ENCODE data around the gene NUDT21.

Gene NUDT21

GRCh38 chr16:56462064-56462796 is 11.1 kb upstream of the NUDT21 start:
- FAIRE-seq = no peak

- FAIRE-seq = no peak
Measured at GRCh38 chr16:56460101-56460500, 9.0 kb upstream of the NUDT21 start.

- FAIRE-seq = no peak
Measured at GRCh38 chr16:56457927-56458470, 6.9 kb upstream of the NUDT21 start.

- FAIRE-seq = no peak
Measured at GRCh38 chr16:56451753-56452689, 889 bp upstream of the NUDT21 start.

- no peak for FAIRE-seq
Measured at GRCh38 chr16:56450275-56450985, 702 bp downstream of the NUDT21 start.

GRCh38 chr16:56448005-56448404 is 3.1 kb downstream of the NUDT21 start:
- no peak for FAIRE-seq

- no peak for FAIRE-seq
Measured at GRCh38 chr16:56447286-56447685, 3.8 kb downstream of the NUDT21 start.

- FAIRE-seq = no peak
Measured at GRCh38 chr16:56438038-56438437, 13.1 kb downstream of the NUDT21 start.

GRCh38 chr16:56436258-56436657 is 14.9 kb downstream of the NUDT21 start:
- FAIRE-seq = no peak

- FAIRE-seq = no peak
Measured at GRCh38 chr16:56428091-56428490, 23.0 kb downstream of the NUDT21 start.

GRCh38 chr16:56426585-56426984 is 24.5 kb downstream of the NUDT21 start:
- no peak for FAIRE-seq

- FAIRE-seq = no peak
Measured at GRCh38 chr16:56425439-56425832, 25.7 kb downstream of the NUDT21 start, which contains the start of gene AMFR. AMFR (minus strand) TSS chr16:56425545; CDS start chr16:56425327, 218 bp downstream.

GRCh38 chr16:56424791-56425438 is 26.2 kb downstream of the NUDT21 start:
- no peak for FAIRE-seq

- FAIRE-seq = no peak
Measured at GRCh38 chr16:56424404-56424764, 26.7 kb downstream of the NUDT21 start.

GRCh38 chr16:56423584-56424403 is 27.3 kb downstream of the NUDT21 start:
- FAIRE-seq = no peak

GRCh38 chr16:56422896-56423441 is 28.2 kb downstream of the NUDT21 start:
- FAIRE-seq = no peak

- no peak for FAIRE-seq
Measured at GRCh38 chr16:56421976-56422669, 29.0 kb downstream of the NUDT21 start.

- FAIRE-seq = no peak
Measured at GRCh38 chr16:56421313-56421712, 29.8 kb downstream of the NUDT21 start.

GRCh38 chr16:56420613-56421012 is 30.5 kb downstream of the NUDT21 start:
- no peak for FAIRE-seq

- FAIRE-seq = no peak
Measured at GRCh38 chr16:56419740-56420548, 31.2 kb downstream of the NUDT21 start.
